ENCODE results near the gene RAB1A. TPM values are rescaled to one million over a fixed set of nuclear protein-coding genes. Genes with fewer than 3 reads are reported as not detected.

Gene RAB1A
- total and polyA plus RNA-seq, 2 of the 13 experiments (the other 11 are each of a cell fraction or from before 2014, with no cell fraction given), result 206 to 226 TPM

DNA sequence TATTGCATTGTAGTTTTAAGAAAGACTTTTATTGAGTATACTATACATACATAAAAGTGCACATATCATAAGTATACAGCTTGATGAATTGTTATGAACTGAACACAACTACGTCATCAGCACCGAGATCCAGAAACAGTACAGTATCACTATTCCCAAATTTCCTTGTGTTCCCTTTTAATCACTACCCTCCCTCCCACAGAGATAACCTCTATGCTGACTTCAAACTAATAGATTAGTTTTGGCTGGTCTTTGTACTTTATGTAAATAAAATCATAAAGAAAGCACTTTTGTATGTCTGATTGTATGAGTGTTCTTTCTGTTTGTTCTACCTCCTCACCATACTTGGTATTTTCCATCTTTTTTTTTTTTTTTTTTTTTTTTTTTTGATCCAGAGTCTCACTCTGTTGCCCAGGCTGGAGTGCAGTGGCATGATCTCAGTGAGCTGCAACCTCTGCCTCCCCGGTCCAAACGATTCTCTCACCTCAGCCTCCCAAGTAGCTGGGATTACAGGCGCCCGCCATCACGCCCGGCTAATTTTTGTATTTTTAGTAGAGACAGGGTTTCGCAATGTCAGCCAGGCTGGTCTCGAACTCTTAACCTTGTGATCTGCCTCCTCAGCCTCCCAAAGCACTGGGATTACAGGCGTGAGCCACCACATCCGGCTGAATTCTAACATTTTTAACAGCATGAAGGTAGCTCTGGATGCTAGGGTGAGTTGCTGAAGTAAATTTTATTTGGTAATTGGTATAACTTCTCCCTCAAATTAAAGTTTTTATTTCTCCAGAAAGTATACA is 43.3 kb upstream of the RAB1A start (continued):
- TF ChIP-seq EP300 (IDR thresholded peaks at IDR 0.05; ENCODE audit: low read depth in 2 of 2, low read length in 2 of 2), result peak in 1 of 2 experiments; percentile 60; a peak in 2 of 4 replicates
- no peak for TF ChIP-seq EP300 (CRISPR knock-in tag; IDR thresholded peaks at IDR 0.05; ENCODE audit: borderline replicate concordance)
- peak; percentile 15 for TF ChIP-seq YY1 (IDR thresholded peaks at IDR 0.05; ENCODE audit: insufficient read depth, insufficient replicate concordance, low read depth, low read length)
- TF ChIP-seq EHMT2 (IDR thresholded peaks at IDR 0.05; ENCODE audit: borderline replicate concordance, low read depth, low read length), result peak; percentile 79; the same call in 1 of the 2 replicates
- TF ChIP-seq, protein P1, sequence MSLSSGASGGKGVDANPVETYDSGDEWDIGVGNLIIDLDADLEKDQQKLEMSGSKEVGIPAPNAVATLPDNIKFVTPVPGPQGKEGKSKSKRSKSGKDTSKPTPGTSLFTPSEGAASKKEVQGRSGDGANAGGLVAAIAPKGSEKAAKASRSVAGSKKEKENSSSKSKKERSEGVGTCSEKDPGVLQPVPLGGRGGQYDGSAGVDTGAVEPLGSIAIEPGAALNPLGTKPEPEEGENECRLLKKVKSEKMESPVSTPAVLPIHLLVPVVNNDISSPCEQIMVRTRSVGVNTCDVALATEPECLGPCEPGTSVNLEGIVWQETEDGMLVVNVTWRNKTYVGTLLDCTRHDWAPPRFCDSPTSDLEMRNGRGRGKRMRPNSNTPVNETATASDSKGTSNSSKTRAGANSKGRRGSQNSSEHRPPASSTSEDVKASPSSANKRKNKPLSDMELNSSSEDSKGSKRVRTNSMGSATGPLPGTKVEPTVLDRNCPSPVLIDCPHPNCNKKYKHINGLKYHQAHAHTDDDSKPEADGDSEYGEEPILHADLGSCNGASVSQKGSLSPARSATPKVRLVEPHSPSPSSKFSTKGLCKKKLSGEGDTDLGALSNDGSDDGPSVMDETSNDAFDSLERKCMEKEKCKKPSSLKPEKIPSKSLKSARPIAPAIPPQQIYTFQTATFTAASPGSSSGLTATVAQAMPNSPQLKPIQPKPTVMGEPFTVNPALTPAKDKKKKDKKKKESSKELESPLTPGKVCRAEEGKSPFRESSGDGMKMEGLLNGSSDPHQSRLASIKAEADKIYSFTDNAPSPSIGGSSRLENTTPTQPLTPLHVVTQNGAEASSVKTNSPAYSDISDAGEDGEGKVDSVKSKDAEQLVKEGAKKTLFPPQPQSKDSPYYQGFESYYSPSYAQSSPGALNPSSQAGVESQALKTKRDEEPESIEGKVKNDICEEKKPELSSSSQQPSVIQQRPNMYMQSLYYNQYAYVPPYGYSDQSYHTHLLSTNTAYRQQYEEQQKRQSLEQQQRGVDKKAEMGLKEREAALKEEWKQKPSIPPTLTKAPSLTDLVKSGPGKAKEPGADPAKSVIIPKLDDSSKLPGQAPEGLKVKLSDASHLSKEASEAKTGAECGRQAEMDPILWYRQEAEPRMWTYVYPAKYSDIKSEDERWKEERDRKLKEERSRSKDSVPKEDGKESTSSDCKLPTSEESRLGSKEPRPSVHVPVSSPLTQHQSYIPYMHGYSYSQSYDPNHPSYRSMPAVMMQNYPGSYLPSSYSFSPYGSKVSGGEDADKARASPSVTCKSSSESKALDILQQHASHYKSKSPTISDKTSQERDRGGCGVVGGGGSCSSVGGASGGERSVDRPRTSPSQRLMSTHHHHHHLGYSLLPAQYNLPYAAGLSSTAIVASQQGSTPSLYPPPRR (CRISPR knock-in tag; IDR thresholded peaks at IDR 0.05; ENCODE audit: borderline replicate concordance), result peak; percentile 43; the same call in 1 of the 2 replicates
- TF ChIP-seq ZMYM3 (CRISPR knock-in tag; IDR thresholded peaks at IDR 0.05), result 0 out of 2 replicates have a peak, but pooled peaks have one; percentile 50
- TF ChIP-seq MIXL1 (CRISPR knock-in tag; IDR thresholded peaks at IDR 0.05), result 0 out of 2 replicates have a peak, but pooled peaks have one; percentile 29
- no peak for TF ChIP-seq ZKSCAN5 (CRISPR knock-in tag; IDR thresholded peaks at IDR 0.05)
- TF ChIP-seq CC2D1A (CRISPR knock-in tag; IDR thresholded peaks at IDR 0.05), result no peak
- 0 out of 2 replicates have a peak, but pooled peaks have one; percentile 53 for TF ChIP-seq CHD4 (IDR thresholded peaks at IDR 0.05; ENCODE audit: borderline replicate concordance, low read length)
- 0 out of 2 replicates have a peak, but pooled peaks have one; percentile 26 for TF ChIP-seq ZNF816 (CRISPR knock-in tag; IDR thresholded peaks at IDR 0.05; ENCODE audit: borderline replicate concordance)
- TF ChIP-seq ZNF670 (CRISPR knock-in tag; IDR thresholded peaks at IDR 0.05; ENCODE audit: borderline replicate concordance), result no peak
- TF ChIP-seq, protein P2, sequence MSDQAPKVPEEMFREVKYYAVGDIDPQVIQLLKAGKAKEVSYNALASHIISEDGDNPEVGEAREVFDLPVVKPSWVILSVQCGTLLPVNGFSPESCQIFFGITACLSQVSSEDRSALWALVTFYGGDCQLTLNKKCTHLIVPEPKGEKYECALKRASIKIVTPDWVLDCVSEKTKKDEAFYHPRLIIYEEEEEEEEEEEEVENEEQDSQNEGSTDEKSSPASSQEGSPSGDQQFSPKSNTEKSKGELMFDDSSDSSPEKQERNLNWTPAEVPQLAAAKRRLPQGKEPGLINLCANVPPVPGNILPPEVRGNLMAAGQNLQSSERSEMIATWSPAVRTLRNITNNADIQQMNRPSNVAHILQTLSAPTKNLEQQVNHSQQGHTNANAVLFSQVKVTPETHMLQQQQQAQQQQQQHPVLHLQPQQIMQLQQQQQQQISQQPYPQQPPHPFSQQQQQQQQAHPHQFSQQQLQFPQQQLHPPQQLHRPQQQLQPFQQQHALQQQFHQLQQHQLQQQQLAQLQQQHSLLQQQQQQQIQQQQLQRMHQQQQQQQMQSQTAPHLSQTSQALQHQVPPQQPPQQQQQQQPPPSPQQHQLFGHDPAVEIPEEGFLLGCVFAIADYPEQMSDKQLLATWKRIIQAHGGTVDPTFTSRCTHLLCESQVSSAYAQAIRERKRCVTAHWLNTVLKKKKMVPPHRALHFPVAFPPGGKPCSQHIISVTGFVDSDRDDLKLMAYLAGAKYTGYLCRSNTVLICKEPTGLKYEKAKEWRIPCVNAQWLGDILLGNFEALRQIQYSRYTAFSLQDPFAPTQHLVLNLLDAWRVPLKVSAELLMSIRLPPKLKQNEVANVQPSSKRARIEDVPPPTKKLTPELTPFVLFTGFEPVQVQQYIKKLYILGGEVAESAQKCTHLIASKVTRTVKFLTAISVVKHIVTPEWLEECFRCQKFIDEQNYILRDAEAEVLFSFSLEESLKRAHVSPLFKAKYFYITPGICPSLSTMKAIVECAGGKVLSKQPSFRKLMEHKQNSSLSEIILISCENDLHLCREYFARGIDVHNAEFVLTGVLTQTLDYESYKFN (CRISPR knock-in tag; conservative IDR thresholded peaks at IDR 0.05), result peak; percentile 61
- TF ChIP-seq ATF7 (IDR thresholded peaks at IDR 0.05), result peak; percentile 50
- TF ChIP-seq ATF7 (CRISPR knock-in tag; IDR thresholded peaks at IDR 0.05), result no peak
- TF ChIP-seq HOXA9 (CRISPR knock-in tag; IDR thresholded peaks at IDR 0.05; ENCODE audit: borderline replicate concordance), result no peak
- TF ChIP-seq HNRNPH1 (optimal IDR thresholded peaks at IDR 0.05; ENCODE audit: low read depth, low read length), result no peak
- TF ChIP-seq ZNF720 (CRISPR knock-in tag; IDR thresholded peaks at IDR 0.05), result no peak
- no peak for TF ChIP-seq SOX13 (IDR thresholded peaks at IDR 0.05)
- peak in 1 of 2 experiments; percentile 75; a peak in 2 of 4 replicates for TF ChIP-seq SOX13 (CRISPR knock-in tag; conservative IDR thresholded peaks at IDR 0.05 in 1 of 2, IDR thresholded peaks at IDR 0.05 in 1 of 2)
- TF ChIP-seq GFI1 (CRISPR knock-in tag; IDR thresholded peaks at IDR 0.05; ENCODE audit: borderline replicate concordance), result peak; percentile 64
